CD4-positive, alpha-beta memory T cell (primary cell): ENCODE measurements around the gene PITX1. TPM values are rescaled to one million over a fixed set of nuclear protein-coding genes. Genes with fewer than 3 reads are reported as not detected.
A peak's percentile ranks its signal among the peaks of the same experiment; 100 is the strongest.
"Not testable (repeated sequence)": the region's sequence is repeated elsewhere in the genome, so short reads cannot be mapped to it uniquely, and the experiment has no call there.

ENCODE experiments used
- CTCF ChIA-PET: fragments of 350-600 bp; sonication (Branson Sonifier 250); formaldehyde crosslinking; loops from one replicate; lab custom pipeline; 2021; ENCODE audit warnings: inconsistent platforms; ENCODE audit not compliant: partially characterized antibody; lab: Charles Lee
- POLR2A ChIA-PET: fragments of 350-600 bp; sonication (Branson Sonifier 250); formaldehyde crosslinking; loops from one replicate; lab custom pipeline; 2021; ENCODE audit not compliant: partially characterized antibody; lab: Charles Lee
- DNase-seq, 5 donors: peaks; one replicate each; pipeline versions ENCODE4 v3.0.0 to v3.0.0-alpha.2; 2020 to 2022; ENCODE audit warnings: mixed read lengths in 1 of 5
- H3K27ac ChIP-seq: one replicate; pipeline ENCODE4 v1.7.0; 2013; ENCODE audit warnings: low read depth, low read length
- H3K27me3 ChIP-seq: 2 replicates; pipeline ENCODE4 v1.7.0; 2013; ENCODE audit warnings: mild to moderate bottlenecking, low read length, moderate library complexity; ENCODE audit not compliant: insufficient read depth
- H3K36me3 ChIP-seq: 2 replicates; pipeline ENCODE4 v1.7.0; 2013; ENCODE audit warnings: mild to moderate bottlenecking, low read length, moderate library complexity; ENCODE audit not compliant: insufficient read depth
- H3K4me1 ChIP-seq: 2 replicates; pipeline ENCODE4 v1.7.0; 2013; ENCODE audit warnings: mild to moderate bottlenecking, low read length, moderate library complexity; ENCODE audit not compliant: insufficient read depth
- H3K4me3 ChIP-seq, 2 donors: one replicate each; pipeline ENCODE4 v1.7.0; 2013; ENCODE audit warnings: low read length in 2 of 2, mild to moderate bottlenecking in 1 of 2
- H3K9me3 ChIP-seq, 2 donors: one replicate each; pipeline ENCODE4 v1.7.0; 2013; ENCODE audit warnings: low read length in 2 of 2, control low read depth in 1 of 2; ENCODE audit not compliant: control insufficient read depth in 1 of 2
- H3K27ac Mint-ChIP-seq, 7 donors: one replicate each; pipeline ENCODE4 v1.8.0; 2020 to 2021; ENCODE audit warnings: mixed read lengths in 7 of 7, mild to moderate bottlenecking in 6 of 7, inconsistent platforms in 3 of 7, moderate library complexity in 3 of 7
- H3K27me3 Mint-ChIP-seq, 2 donors: one replicate each; pipeline ENCODE4 v1.8.0; 2020 to 2021; ENCODE audit warnings: mixed read lengths in 2 of 2
- H3K36me3 Mint-ChIP-seq, 2 donors: one replicate each; pipeline ENCODE4 v1.8.0; 2020 to 2021; ENCODE audit warnings: mixed read lengths in 2 of 2, inconsistent platforms in 1 of 2, mild to moderate bottlenecking in 1 of 2
- H3K4me1 Mint-ChIP-seq, 4 donors: one replicate each; pipeline ENCODE4 v1.8.0; 2020 to 2021; ENCODE audit warnings: mixed read lengths in 4 of 4, mild to moderate bottlenecking in 1 of 4
- H3K4me3 Mint-ChIP-seq, 8 donors: one replicate each; pipeline ENCODE4 v1.8.0; 2020 to 2021; ENCODE audit warnings: mixed read lengths in 8 of 8, mild to moderate bottlenecking in 7 of 8, moderate library complexity in 6 of 8, inconsistent platforms in 3 of 8
- H3K9me3 Mint-ChIP-seq, 8 donors: one replicate each; pipeline ENCODE4 v1.8.0; 2020 to 2021; ENCODE audit warnings: mixed read lengths in 8 of 8, mild to moderate bottlenecking in 5 of 8, inconsistent platforms in 3 of 8, moderate library complexity in 1 of 8
- intact Hi-C: fragments of 100-400 bp; cut with micrococcal nuclease; formaldehyde crosslinking; loops from one replicate; pipeline ENCODE4 v1.15.1; 2023
- polyA plus RNA-seq, 2 donors: library from polyadenylated mRNA; unstranded; fragments of 300-500 nt; fragmentation: Illumina TruSeq; gene quantifications; one replicate each; pipeline ENCODE4 v1.2.3, GENCODE V29; 2021
- total RNA-seq, 2 experiments: library from RNA; stranded (reverse); gene quantifications; one replicate each; pipeline ENCODE4 v1.2.3, GENCODE V29; 2021

The PITX1 gene
- total RNA-seq (not detected), polyA plus RNA-seq (not detected)

GRCh38 chr5:135033901-135034235, at the start of gene PITX1:
Gene PITX1, minus strand, starts transcription at chr5:135034228. Its CDS starts 347 bp downstream, at chr5:135033881.
- peak within 1 kb of the TSS in 1 of 7 donors; percentile 41 for H3K27ac Mint-ChIP-seq
- POLR2A ChIA-PET = no interaction called here
- intact Hi-C loops = no loop called here
- Histone ChIP-seq H3K36me3 (no peaks in the 10 kb centered on the region), H3K4me1 (peaks cover 29% of the 10 kb centered on the region), H3K27me3 (peaks cover 47% of the 10 kb centered on the region), H3K4me3 (no peak within 1 kb of the TSS), H3K27ac (no peak within 1 kb of the TSS), H3K9me3 (no peaks in the 10 kb centered on the region)
- H3K9me3 Mint-ChIP-seq = peaks cover 0 to 9% (median under 1%) of the 10 kb centered on the region in 8 donors
- H3K4me1 Mint-ChIP-seq = peaks cover 20 to 51% (median 38%) of the 10 kb centered on the region in 4 donors
- H3K36me3 Mint-ChIP-seq = peaks cover 0 to 3% of the 10 kb centered on the region in 2 donors
- peak within 1 kb of the TSS; percentile 69 to 88 (median 79) for H3K4me3 Mint-ChIP-seq
- CTCF ChIA-PET = no interaction called here
- DNase-seq = no peak
- H3K27me3 Mint-ChIP-seq = peaks cover 59 to 65% of the 10 kb centered on the region in 2 donors

- CTCF ChIA-PET, H3K4me1 ChIP-seq, intact Hi-C loops, H3K36me3 Mint-ChIP-seq, H3K4me3 Mint-ChIP-seq, H3K36me3 ChIP-seq, DNase-seq, POLR2A ChIA-PET, H3K4me1 Mint-ChIP-seq, H3K4me3 ChIP-seq, H3K27ac Mint-ChIP-seq, H3K27ac ChIP-seq, H3K27me3 ChIP-seq, H3K9me3 ChIP-seq: not testable (repeated sequence)
- H3K9me3 Mint-ChIP-seq = peaks cover 0 to 19% (median 12%) of the 10 kb centered on the region in 8 donors
- peaks cover 18 to 23% of the 10 kb centered on the region in 2 donors for H3K27me3 Mint-ChIP-seq
These were observed 49.3 kb upstream of the PITX1 start for GRCh38 chr5:135083334-135083733.

- H3K27me3 Mint-ChIP-seq = peaks cover 8 to 19% of the 10 kb centered on the region in 2 donors
- no peak overlapping the region for H3K4me3 Mint-ChIP-seq
These were observed 47.2 kb upstream of the PITX1 start for GRCh38 chr5:135081240-135081639.

DNA sequence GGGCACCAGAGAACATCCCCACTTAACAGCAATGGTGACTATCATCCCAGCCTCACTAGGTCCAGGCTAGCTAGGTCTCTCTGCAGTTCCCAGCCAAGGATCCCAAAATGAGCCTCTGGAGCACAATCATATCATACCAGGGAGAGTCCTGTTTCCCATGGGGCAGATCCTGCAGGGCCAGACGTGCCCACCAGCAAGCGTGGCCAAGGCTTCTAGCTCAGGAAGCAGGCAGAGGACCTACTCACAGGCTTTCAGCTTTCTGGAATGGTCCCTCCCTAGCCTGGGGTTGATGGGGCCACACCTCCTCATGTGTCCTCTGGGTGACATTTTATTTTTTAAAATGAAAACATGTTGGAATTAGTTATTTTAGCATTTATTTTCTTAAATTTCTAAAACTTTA, 45.7 kb upstream of the PITX1 start:
- no peaks in the 10 kb centered on the region for H3K4me1 ChIP-seq
- H3K4me3 ChIP-seq = no peak overlapping the region
- Mint-ChIP-seq H3K27me3 (peaks cover 8 to 19% of the 10 kb centered on the region in 2 donors), H3K9me3 (peaks cover 0 to 19% (median 11%) of the 10 kb centered on the region in 8 donors), H3K4me3 (no peak overlapping the region), H3K4me1 (no peaks in the 10 kb centered on the region), H3K36me3 (no peaks in the 10 kb centered on the region), H3K27ac (no peak overlapping the region)
- H3K27ac ChIP-seq = no peak overlapping the region
- intact Hi-C loops = no loop called here
- ChIA-PET CTCF (no interaction called here), POLR2A (no interaction called here)
- DNase-seq = no peak
- H3K9me3 ChIP-seq = no peaks in the 10 kb centered on the region
- no peaks in the 10 kb centered on the region for H3K27me3 ChIP-seq
- H3K36me3 ChIP-seq = no peaks in the 10 kb centered on the region

More at GRCh38 chr5:135081240-135081639, 47.2 kb upstream of the PITX1 start:
- Histone ChIP-seq H3K4me1 (no peaks in the 10 kb centered on the region), H3K9me3 (no peaks in the 10 kb centered on the region), H3K27ac (no peak overlapping the region), H3K4me3 (no peak overlapping the region), H3K27me3 (no peaks in the 10 kb centered on the region), H3K36me3 (no peaks in the 10 kb centered on the region)
- Mint-ChIP-seq H3K4me1 (no peaks in the 10 kb centered on the region), H3K27ac (no peak overlapping the region), H3K9me3 (peaks cover 0 to 19% (median 11%) of the 10 kb centered on the region in 8 donors), H3K36me3 (no peaks in the 10 kb centered on the region)
- POLR2A ChIA-PET = no interaction called here
- no peak for DNase-seq
- CTCF ChIA-PET = no interaction called here
- intact Hi-C loops = no loop called here

DNA sequence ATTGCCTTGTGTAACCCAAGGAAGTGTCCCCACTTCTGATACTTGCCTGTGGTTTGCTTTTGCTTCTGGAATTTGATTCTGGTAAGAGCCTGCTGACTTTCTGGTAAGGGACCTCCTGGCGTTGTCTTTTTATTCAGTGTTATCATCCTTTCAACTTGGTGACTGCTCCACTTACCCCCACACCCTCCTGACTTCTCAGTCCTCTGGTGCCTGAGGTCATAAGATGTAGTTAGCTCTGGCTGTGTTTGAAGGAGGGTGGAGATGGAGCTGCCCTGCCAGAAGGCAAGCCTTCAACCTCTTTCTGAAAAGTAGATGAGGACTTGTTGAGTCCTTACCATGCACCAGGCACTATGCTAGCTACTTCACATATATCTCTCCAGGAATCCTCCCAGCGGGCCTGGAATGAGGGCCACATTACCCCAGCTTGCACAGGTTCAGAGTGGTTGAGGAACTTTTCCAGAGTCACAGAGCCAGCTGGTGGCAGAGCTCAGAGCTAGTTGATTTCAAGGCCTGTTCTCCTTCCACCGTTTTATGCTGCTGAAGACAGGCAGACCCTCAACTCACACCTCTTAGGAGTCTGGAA, 45.2 kb upstream of the PITX1 start:
- no peaks in the 10 kb centered on the region for H3K27me3 ChIP-seq
- peaks cover 7 to 15% of the 10 kb centered on the region in 2 donors for H3K27me3 Mint-ChIP-seq
- no peaks in the 10 kb centered on the region for H3K36me3 ChIP-seq
- ChIA-PET CTCF (no interaction called here), POLR2A (no interaction called here)
- H3K4me1 ChIP-seq = no peaks in the 10 kb centered on the region
- H3K27ac Mint-ChIP-seq = no peak overlapping the region
- DNase-seq = no peak
- no peak overlapping the region for H3K4me3 Mint-ChIP-seq
- peaks cover 0 to 19% (median 11%) of the 10 kb centered on the region in 8 donors for H3K9me3 Mint-ChIP-seq
- no peak overlapping the region for H3K27ac ChIP-seq
- no peaks in the 10 kb centered on the region for H3K9me3 ChIP-seq
- no peak overlapping the region for H3K4me3 ChIP-seq
- no peaks in the 10 kb centered on the region for H3K4me1 Mint-ChIP-seq
- H3K36me3 Mint-ChIP-seq = no peaks in the 10 kb centered on the region
- intact Hi-C loops = no loop called here

GRCh38 chr5:135076801-135077200, 42.8 kb upstream of the PITX1 start:
- peak overlapping the region in 1 of 8 donors; percentile 45 for H3K4me3 Mint-ChIP-seq

DNA sequence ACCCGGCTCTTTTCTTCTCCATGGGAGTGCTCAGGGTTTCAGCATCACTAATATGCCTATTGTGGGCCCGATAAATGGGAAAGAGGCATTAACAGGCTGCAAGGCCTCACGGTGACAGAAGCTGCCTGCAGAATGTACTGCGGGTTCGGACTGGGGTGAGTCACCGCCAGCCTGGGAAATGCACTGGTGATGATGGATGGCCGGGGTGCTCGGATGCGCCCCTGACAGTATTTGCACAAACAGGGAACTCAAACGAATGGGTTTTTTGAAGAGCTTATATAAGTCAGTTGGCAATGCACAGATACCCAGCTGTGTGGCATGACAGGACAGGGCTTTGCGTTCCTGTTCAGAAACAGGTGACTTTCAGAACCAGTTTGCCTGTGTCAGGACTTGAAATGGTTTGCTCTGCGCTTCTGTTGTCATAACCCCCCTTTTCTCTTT, 42.0 kb upstream of the PITX1 start:
- H3K36me3 ChIP-seq = no peaks in the 10 kb centered on the region
- H3K27ac ChIP-seq = no peak overlapping the region
- ChIA-PET POLR2A (no interaction called here), CTCF (no interaction called here)
- no peaks in the 10 kb centered on the region for H3K4me1 Mint-ChIP-seq
- intact Hi-C loops = no loop called here
- H3K27me3 Mint-ChIP-seq = peaks cover 5 to 9% of the 10 kb centered on the region in 2 donors
- no peaks in the 10 kb centered on the region for H3K27me3 ChIP-seq
- DNase-seq = no peak
- H3K9me3 Mint-ChIP-seq = peaks cover 0 to 3% (median 0%) of the 10 kb centered on the region in 8 donors
- no peaks in the 10 kb centered on the region for H3K36me3 Mint-ChIP-seq
- no peak overlapping the region for H3K4me3 ChIP-seq
- H3K4me1 ChIP-seq = no peaks in the 10 kb centered on the region
- H3K9me3 ChIP-seq = no peaks in the 10 kb centered on the region
- H3K27ac Mint-ChIP-seq = no peak overlapping the region
- no peak overlapping the region for H3K4me3 Mint-ChIP-seq

More at GRCh38 chr5:135076801-135077200, 42.8 kb upstream of the PITX1 start:
- DNase-seq = no peak
- H3K4me1 Mint-ChIP-seq = no peaks in the 10 kb centered on the region
- Histone ChIP-seq H3K4me3 (no peak overlapping the region), H3K27me3 (no peaks in the 10 kb centered on the region), H3K4me1 (no peaks in the 10 kb centered on the region), H3K9me3 (no peaks in the 10 kb centered on the region), H3K27ac (no peak overlapping the region), H3K36me3 (no peaks in the 10 kb centered on the region)
- POLR2A ChIA-PET = no interaction called here
- H3K36me3 Mint-ChIP-seq = no peaks in the 10 kb centered on the region
- intact Hi-C loops = no loop called here
- H3K27me3 Mint-ChIP-seq = peaks cover 5 to 9% of the 10 kb centered on the region in 2 donors
- peaks cover 0 to 9% (median 4%) of the 10 kb centered on the region in 8 donors for H3K9me3 Mint-ChIP-seq
- H3K27ac Mint-ChIP-seq = no peak overlapping the region
- CTCF ChIA-PET = no interaction called here
